SK-N-SH (cell line): ENCODE data around the gene CDAN1. TPM values are rescaled to one million over a fixed set of nuclear protein-coding genes. Genes with fewer than 3 reads are reported as not detected.
A peak's percentile ranks its signal among the peaks of the same experiment; 100 is the strongest.

Experiments used
- CTCF ChIA-PET: fragments of 300-600, 350-600 bp; formaldehyde crosslinking; extraction: SDS; loops from one replicate; lab custom pipeline; 2021; lab: Yijun Ruan, JAX
- POLR2A ChIA-PET: fragments of 350-600 bp; sonication (Branson Sonifier 250); formaldehyde crosslinking; extraction: SDS; loops from one replicate; lab custom pipeline; 2020; ENCODE audit warnings: antibody characterized with exemption, inconsistent platforms; lab: Yijun Ruan, JAX
- DNase-seq: peaks from one replicate; pipeline ENCODE4 v3.0.0; 2012
- H2AFZ ChIP-seq: fragments of 200-600 bp; sonication (generic); 2 replicates; pipeline ENCODE4 v1.8.1; 2016; ENCODE audit warnings: antibody characterized with exemption, mild to moderate bottlenecking, low read depth
- H3F3A ChIP-seq: fragments of 200-600 bp; sonication (generic); replicated peaks from 2 replicates; pipeline ENCODE3; 2016; ENCODE audit warnings: antibody characterized with exemption, mild to moderate bottlenecking; ENCODE audit not compliant: insufficient read depth
- H3K27ac ChIP-seq, 2 experiments: fragments of 200-500 bp in 1 of 2; fragments of 200-600 bp in 1 of 2; sonication (Bioruptor generic) in 1 of 2; sonication (generic), shearing (Covaris generic) in 1 of 2; 2 replicates each; pipeline versions ENCODE4 v1.5.1 to v1.6.1; 2014 to 2016; ENCODE audit warnings: low read depth in 2 of 2, inconsistent platforms in 1 of 2, low read length in 1 of 2, mild to moderate bottlenecking in 1 of 2, mixed read lengths in 1 of 2
- H3K27me3 ChIP-seq: fragments of 200-600 bp; sonication (generic), shearing (Covaris generic); 2 replicates; pipeline ENCODE4 v1.6.1; 2016; ENCODE audit warnings: mixed run types; ENCODE audit not compliant: insufficient read depth
- H3K36me3 ChIP-seq, 2 experiments: fragments of 200-500 bp in 1 of 2; fragments of 200-600 bp in 1 of 2; sonication (Bioruptor generic) in 1 of 2; sonication (generic) in 1 of 2; replicated peaks in 1 of 2; 2 replicates each; pipeline versions ENCODE3 to v1.5.1; 2014 to 2016; ENCODE audit warnings: low read length in 1 of 2, mild to moderate bottlenecking in 1 of 2; ENCODE audit not compliant: insufficient read depth in 2 of 2, control insufficient read depth in 1 of 2
- H3K4me1 ChIP-seq, 2 experiments: fragments of 200-500 bp in 1 of 2; fragments of 200-600 bp in 1 of 2; sonication (Bioruptor generic) in 1 of 2; sonication (generic), shearing (Covaris generic) in 1 of 2; 2 replicates each; pipeline versions ENCODE4 v1.5.1 to v1.6.1; 2014 to 2016; ENCODE audit warnings: low read depth in 1 of 2, low read length in 1 of 2, mixed run types in 1 of 2; ENCODE audit not compliant: insufficient read depth in 2 of 2, control insufficient read depth in 1 of 2
- H3K4me2 ChIP-seq: fragments of 200-600 bp; sonication (generic), shearing (Covaris generic); 2 replicates; pipeline ENCODE4 v1.6.1; 2017; ENCODE audit warnings: mixed run types
- H3K4me3 ChIP-seq, 2 experiments: fragments of 200-500 bp in 1 of 2; fragments of 200-600 bp in 1 of 2; sonication (Bioruptor generic) in 1 of 2; sonication (generic), shearing (Covaris generic) in 1 of 2; 2 replicates each; pipeline versions ENCODE4 v1.5.1 to v1.8.1; 2014 to 2016; ENCODE audit warnings: low read depth in 2 of 2, inconsistent platforms in 1 of 2, low read length in 1 of 2, mild to moderate bottlenecking in 1 of 2, mixed read lengths in 1 of 2, moderate library complexity in 1 of 2
- H3K79me2 ChIP-seq: fragments of 200-600 bp; sonication (generic); 2 replicates; pipeline ENCODE4 v1.8.1; 2017; ENCODE audit warnings: mild to moderate bottlenecking; ENCODE audit not compliant: insufficient read depth
- H3K9ac ChIP-seq: fragments of 200-600 bp; sonication (generic); 2 replicates; pipeline ENCODE4 v1.6.1; 2017; ENCODE audit warnings: mixed run types
- H3K9me2 ChIP-seq: fragments of 200-600 bp; sonication (generic); 2 replicates; pipeline ENCODE4 v1.6.1; 2017; ENCODE audit warnings: mixed run types
- H3K9me3 ChIP-seq: fragments of 200-600 bp; sonication (generic); 2 replicates; pipeline ENCODE4 v1.6.1; 2017; ENCODE audit warnings: mixed run types, mild to moderate bottlenecking, moderate library complexity
- H4K20me1 ChIP-seq: fragments of 200-600 bp; sonication (generic); 2 replicates; pipeline ENCODE4 v1.6.1; 2017; ENCODE audit warnings: mild to moderate bottlenecking, mixed run types; ENCODE audit not compliant: insufficient read depth
- CHD2 ChIP-seq: fragments of 150-350 bp; IDR thresholded peaks from 2 replicates; pipeline ENCODE4 v1.6.1; 2018; ENCODE audit warnings: low read length; ENCODE audit not compliant: partially characterized antibody
- CTCF ChIP-seq: fragments of 200-600 bp; sonication (generic); IDR thresholded peaks from 2 replicates; pipeline ENCODE4 v1.6.1; 2017; ENCODE audit warnings: antibody characterized with exemption, mild to moderate bottlenecking, moderate library complexity
- GABPA ChIP-seq: IDR thresholded peaks from 2 replicates; pipeline ENCODE4 v1.4.0; 2012; ENCODE audit warnings: low read depth, mild to moderate bottlenecking
- IRF3 ChIP-seq: fragments of 150-350 bp; IDR thresholded peaks from 2 replicates; pipeline ENCODE4 v1.6.1; 2016; ENCODE audit warnings: mild to moderate bottlenecking, low read depth, low read length
- JUND ChIP-seq: IDR thresholded peaks from 2 replicates; pipeline ENCODE4 v1.4.0; 2012
- NFIC ChIP-seq: IDR thresholded peaks from 2 replicates; pipeline ENCODE4 v1.4.0; 2012; ENCODE audit warnings: borderline replicate concordance
- NRF1 ChIP-seq: IDR thresholded peaks from 2 replicates; pipeline ENCODE4 v1.6.1; 2012; ENCODE audit warnings: low read depth, mild to moderate bottlenecking, low read length
- RFX5 ChIP-seq: IDR thresholded peaks from 2 replicates; pipeline ENCODE4 v1.6.1; 2012; ENCODE audit warnings: mild to moderate bottlenecking, improper control_type of control experiment, low read length
- RXRA ChIP-seq: IDR thresholded peaks from 2 replicates; pipeline ENCODE4 v1.4.0; 2012; ENCODE audit warnings: low read depth, mild to moderate bottlenecking, borderline replicate concordance
- TCF12 ChIP-seq: IDR thresholded peaks from 2 replicates; pipeline ENCODE4 v1.4.0; 2012
- YY1 ChIP-seq: IDR thresholded peaks from 2 replicates; pipeline ENCODE4 v1.4.0; 2012; ENCODE audit warnings: low read depth, mild to moderate bottlenecking
- WGBS: methylation state at CpG from one replicate; pipeline ENCODE4 v1.1.6; 2017; ENCODE audit warnings: low lambda C conversion rate; 5-methylcytosine and 5-hydroxymethylcytosine counted together
- polyA plus RNA-seq, 3 experiments: library from polyadenylated mRNA; depleted of rRNA; stranded (reverse); fragments of >200 nt; gene quantifications; 2 replicates each; pipeline ENCODE4 v1.2.3, GENCODE V29; 2012
- TF ChIP-seq, protein P1 (sequence below): IDR thresholded peaks from 2 replicates; pipeline ENCODE4 v1.6.1; 2012; ENCODE audit warnings: mild to moderate bottlenecking, low read depth, low read length, moderate library complexity
- TF ChIP-seq, protein P2 (sequence below): IDR thresholded peaks from 2 replicates; pipeline ENCODE4 v1.4.0; 2012; ENCODE audit warnings: low read depth, borderline replicate concordance

CDAN1 gene
- polyA plus RNA-seq, 1 of the 3 experiments (the other 2 are of a cell fraction): 6.2 TPM

GRCh38 chr15:42729409-42729808, 7.5 kb downstream of the CDAN1 start:
- peaks cover 42 to 94% of the 10 kb centered on the region in 2 experiments for H3K36me3 ChIP-seq

More at GRCh38 chr15:42729409-42729808, 7.5 kb downstream of the CDAN1 start:
- no peak for TF ChIP-seq NFIC
- no peak for TF ChIP-seq RXRA
- no peak for TF ChIP-seq IRF3
- no peak for TF ChIP-seq NRF1
- no peak for TF ChIP-seq CTCF
- no peak for TF ChIP-seq GABPA
- TF ChIP-seq, protein P1, sequence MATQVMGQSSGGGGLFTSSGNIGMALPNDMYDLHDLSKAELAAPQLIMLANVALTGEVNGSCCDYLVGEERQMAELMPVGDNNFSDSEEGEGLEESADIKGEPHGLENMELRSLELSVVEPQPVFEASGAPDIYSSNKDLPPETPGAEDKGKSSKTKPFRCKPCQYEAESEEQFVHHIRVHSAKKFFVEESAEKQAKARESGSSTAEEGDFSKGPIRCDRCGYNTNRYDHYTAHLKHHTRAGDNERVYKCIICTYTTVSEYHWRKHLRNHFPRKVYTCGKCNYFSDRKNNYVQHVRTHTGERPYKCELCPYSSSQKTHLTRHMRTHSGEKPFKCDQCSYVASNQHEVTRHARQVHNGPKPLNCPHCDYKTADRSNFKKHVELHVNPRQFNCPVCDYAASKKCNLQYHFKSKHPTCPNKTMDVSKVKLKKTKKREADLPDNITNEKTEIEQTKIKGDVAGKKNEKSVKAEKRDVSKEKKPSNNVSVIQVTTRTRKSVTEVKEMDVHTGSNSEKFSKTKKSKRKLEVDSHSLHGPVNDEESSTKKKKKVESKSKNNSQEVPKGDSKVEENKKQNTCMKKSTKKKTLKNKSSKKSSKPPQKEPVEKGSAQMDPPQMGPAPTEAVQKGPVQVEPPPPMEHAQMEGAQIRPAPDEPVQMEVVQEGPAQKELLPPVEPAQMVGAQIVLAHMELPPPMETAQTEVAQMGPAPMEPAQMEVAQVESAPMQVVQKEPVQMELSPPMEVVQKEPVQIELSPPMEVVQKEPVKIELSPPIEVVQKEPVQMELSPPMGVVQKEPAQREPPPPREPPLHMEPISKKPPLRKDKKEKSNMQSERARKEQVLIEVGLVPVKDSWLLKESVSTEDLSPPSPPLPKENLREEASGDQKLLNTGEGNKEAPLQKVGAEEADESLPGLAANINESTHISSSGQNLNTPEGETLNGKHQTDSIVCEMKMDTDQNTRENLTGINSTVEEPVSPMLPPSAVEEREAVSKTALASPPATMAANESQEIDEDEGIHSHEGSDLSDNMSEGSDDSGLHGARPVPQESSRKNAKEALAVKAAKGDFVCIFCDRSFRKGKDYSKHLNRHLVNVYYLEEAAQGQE: no peak
- no peak for TF ChIP-seq YY1
- TF ChIP-seq JUND: no peak
- no peak for TF ChIP-seq RFX5
- TF ChIP-seq CHD2: no peak
- no peak for TF ChIP-seq TCF12
- TF ChIP-seq, protein P2, sequence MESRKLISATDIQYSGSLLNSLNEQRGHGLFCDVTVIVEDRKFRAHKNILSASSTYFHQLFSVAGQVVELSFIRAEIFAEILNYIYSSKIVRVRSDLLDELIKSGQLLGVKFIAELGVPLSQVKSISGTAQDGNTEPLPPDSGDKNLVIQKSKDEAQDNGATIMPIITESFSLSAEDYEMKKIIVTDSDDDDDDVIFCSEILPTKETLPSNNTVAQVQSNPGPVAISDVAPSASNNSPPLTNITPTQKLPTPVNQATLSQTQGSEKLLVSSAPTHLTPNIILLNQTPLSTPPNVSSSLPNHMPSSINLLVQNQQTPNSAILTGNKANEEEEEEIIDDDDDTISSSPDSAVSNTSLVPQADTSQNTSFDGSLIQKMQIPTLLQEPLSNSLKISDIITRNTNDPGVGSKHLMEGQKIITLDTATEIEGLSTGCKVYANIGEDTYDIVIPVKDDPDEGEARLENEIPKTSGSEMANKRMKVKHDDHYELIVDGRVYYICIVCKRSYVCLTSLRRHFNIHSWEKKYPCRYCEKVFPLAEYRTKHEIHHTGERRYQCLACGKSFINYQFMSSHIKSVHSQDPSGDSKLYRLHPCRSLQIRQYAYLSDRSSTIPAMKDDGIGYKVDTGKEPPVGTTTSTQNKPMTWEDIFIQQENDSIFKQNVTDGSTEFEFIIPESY: no peak
- Histone ChIP-seq H3K4me1 (peaks cover 0 to 7% of the 10 kb centered on the region in 2 experiments; a peak in 1 of 4 replicates), H3K27me3 (no peaks in the 10 kb centered on the region), H3K79me2 (no peaks in the 10 kb centered on the region; the same call in 1 of the 2 replicates), H4K20me1 (no peaks in the 10 kb centered on the region), H2AFZ (no peak overlapping the region), H3F3A (peaks cover 5% of the 10 kb centered on the region), H3K4me3 (no peak overlapping the region), H3K9ac (no peak overlapping the region), H3K9me2 (no peaks in the 10 kb centered on the region), H3K9me3 (no peaks in the 10 kb centered on the region), H3K4me2 (no peak overlapping the region), H3K27ac (no peak overlapping the region)
- ChIA-PET CTCF (interaction anchor here (0.9 to 1.8 kb wide), 2 partner anchors 10 to 198 kb away, joined by 3 to 6 read pairs; no protein-coding TSS in a partner anchor), POLR2A (no interaction called here)
- DNase-seq: peak; percentile 25
- 97% methylated on average over 6 of the region's 7 CpGs for WGBS
